GM10248 (cell line): Measurements from ENCODE around the gene ZNF792.
A peak's percentile ranks its signal among the peaks of the same experiment; 100 is the strongest.

Experiments used
- CTCF ChIA-PET: fragments of 300-600 bp; sonication (Branson Sonifier 250); formaldehyde crosslinking; extraction: SDS; loops from one replicate; lab custom pipeline; 2021; ENCODE audit warnings: antibody characterized with exemption; lab: Yijun Ruan, JAX
- POLR2A ChIA-PET: fragments of 350-650 bp; sonication (Branson Sonifier 250); formaldehyde crosslinking; extraction: SDS; loops from one replicate; lab custom pipeline; 2020; ENCODE audit warnings: antibody characterized with exemption; lab: Yijun Ruan, JAX
- DNase-seq: peaks from one replicate; pipeline ENCODE4 v3.0.0; 2012; ENCODE audit errors: extremely low spot score
- TF ChIP-seq, protein P1 (sequence below): IDR thresholded peaks from 2 replicates; pipeline ENCODE4 v1.5.1; 2012; ENCODE audit warnings: mild to moderate bottlenecking, low read depth; ENCODE audit errors: extremely low read depth, missing control alignments, control extremely low read depth

Gene ZNF792

GRCh38 chr19:34963573-34964406 lies at the start of gene ZNF792:
Gene ZNF792, minus strand, starts transcription at chr19:34964229. Its CDS starts 567 bp downstream, at chr19:34963662.
- ChIA-PET POLR2A (no interaction called here), CTCF (interaction anchor here (1.9 to 4.6 kb wide), 2 partner anchors 9 to 50 kb away, joined by 8 to 21 read pairs; no protein-coding TSS in a partner anchor)
- peak; percentile 84 for DNase-seq
- TF ChIP-seq, protein P1, sequence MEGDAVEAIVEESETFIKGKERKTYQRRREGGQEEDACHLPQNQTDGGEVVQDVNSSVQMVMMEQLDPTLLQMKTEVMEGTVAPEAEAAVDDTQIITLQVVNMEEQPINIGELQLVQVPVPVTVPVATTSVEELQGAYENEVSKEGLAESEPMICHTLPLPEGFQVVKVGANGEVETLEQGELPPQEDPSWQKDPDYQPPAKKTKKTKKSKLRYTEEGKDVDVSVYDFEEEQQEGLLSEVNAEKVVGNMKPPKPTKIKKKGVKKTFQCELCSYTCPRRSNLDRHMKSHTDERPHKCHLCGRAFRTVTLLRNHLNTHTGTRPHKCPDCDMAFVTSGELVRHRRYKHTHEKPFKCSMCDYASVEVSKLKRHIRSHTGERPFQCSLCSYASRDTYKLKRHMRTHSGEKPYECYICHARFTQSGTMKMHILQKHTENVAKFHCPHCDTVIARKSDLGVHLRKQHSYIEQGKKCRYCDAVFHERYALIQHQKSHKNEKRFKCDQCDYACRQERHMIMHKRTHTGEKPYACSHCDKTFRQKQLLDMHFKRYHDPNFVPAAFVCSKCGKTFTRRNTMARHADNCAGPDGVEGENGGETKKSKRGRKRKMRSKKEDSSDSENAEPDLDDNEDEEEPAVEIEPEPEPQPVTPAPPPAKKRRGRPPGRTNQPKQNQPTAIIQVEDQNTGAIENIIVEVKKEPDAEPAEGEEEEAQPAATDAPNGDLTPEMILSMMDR = no peak

DNA sequence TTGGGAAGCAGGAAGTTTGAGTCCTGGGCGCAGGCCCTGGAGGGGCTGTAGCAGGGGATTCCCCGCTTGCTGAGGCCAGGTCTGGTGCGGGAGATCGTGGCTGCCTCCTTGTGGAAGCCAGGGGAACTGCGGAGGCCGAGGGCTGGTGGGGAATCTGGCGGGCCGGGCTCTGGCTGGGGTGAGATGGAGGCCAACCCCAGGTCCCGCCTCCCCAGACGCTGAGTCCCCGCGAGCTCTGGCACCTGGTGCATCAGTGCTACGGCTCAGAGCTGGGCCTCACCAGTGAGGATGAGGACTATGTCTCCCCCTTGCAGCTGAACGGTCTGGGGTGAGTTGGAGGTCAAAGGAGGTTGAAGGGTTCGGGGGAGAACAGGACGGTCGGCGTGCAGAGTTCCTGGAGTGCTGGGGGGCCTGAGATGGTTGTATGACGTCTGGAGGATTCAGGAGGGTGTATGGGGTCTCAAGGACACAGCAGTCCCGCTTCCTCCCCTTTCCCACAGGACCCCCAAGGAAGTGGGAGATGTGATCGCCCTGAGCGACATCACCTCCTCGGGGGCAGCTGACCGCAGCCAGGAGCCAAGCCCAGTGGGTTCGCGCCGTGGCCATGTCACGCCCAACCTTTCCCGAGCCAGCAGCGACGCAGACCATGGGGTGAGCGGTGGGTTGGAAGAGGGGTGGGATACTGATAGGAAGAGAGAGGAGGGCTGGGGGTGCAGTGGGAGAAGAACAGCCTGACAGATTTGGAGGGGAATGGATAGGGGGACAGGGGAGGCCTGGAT lies 49.2 kb upstream of the ZNF792 start:
- ChIA-PET CTCF (interaction anchor here (0.7 to 10.2 kb wide), 14 partner anchors 9 to 374 kb away, joined by 3 to 120 read pairs (median 4); partner anchors contain the start of gene ZNF792), POLR2A (no interaction called here)
- peak; percentile 88 for DNase-seq
- TF ChIP-seq, protein P1 = peak; percentile 94

DNA sequence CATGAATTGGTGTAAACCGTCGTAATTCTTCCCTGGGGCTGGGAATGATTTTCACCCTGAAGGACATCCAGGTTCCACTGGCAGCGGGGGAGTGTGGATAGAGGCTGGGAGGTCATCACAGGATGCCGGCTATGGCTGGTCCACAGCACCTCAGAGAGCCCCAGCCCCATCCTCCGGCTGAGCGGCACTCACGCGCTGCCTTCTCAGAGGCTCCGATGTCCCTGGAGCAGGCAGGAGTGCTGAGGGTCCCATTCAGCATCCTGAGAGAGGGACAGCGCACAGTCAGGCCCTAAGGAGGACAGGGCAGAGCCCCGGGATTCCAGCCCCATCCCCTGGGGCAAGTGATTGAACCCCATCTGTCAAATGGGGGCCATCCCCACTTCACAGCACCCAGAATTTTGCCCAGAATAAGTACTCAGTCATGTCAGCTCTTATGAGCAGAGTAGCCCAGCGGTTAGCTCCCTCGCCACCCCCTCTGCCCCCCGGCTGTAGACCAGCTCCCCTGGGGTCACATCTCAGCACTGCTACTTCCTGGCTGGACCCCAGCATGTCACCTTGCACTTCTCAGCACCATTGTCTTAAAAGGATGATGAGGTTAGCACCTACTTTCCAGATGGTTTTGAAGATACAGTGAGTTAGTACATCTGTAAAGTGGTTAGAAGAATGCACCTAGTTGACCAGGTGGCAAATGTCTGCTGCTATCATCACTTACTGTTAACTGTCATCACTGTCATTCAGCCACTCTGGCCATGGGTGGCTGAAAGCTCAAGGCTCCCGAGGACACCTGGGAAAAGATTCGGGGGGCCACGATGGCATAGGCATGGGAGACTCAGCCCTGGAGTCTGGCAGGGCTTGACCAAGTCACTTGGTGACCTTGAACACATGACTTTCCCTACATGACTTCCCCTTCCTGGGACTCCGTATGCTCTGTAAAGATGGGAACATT lies 48.0 kb upstream of the ZNF792 start:
- POLR2A ChIA-PET = interaction anchor here (0.6 to 1.1 kb wide), 2 partner anchors 43 to 264 kb away, joined by 3 to 4 read pairs; no protein-coding TSS in a partner anchor

GRCh38 chr19:35011091-35011689 lies 47.2 kb upstream of the ZNF792 start:
- TF ChIP-seq, protein P1 = no peak
- ChIA-PET CTCF (interaction anchor here (1.1 to 10.2 kb wide), 5 partner anchors 14 to 44 kb away, joined by 3 to 120 read pairs (median 4); no protein-coding TSS in a partner anchor), POLR2A (interaction anchor here (1.1 kb wide), 1 partner anchor 44 kb away, joined by 3 read pairs; no protein-coding TSS in a partner anchor)
- DNase-seq = no peak

More for the DNA sequence above, 48.0 kb upstream of the ZNF792 start:
- DNase-seq = no peak
- CTCF ChIA-PET = interaction anchor here (1.1 to 10.2 kb wide), 10 partner anchors 9 to 372 kb away, joined by 3 to 120 read pairs (median 4); partner anchors contain the start of gene ZNF792
- TF ChIP-seq, protein P1 = no peak

DNA sequence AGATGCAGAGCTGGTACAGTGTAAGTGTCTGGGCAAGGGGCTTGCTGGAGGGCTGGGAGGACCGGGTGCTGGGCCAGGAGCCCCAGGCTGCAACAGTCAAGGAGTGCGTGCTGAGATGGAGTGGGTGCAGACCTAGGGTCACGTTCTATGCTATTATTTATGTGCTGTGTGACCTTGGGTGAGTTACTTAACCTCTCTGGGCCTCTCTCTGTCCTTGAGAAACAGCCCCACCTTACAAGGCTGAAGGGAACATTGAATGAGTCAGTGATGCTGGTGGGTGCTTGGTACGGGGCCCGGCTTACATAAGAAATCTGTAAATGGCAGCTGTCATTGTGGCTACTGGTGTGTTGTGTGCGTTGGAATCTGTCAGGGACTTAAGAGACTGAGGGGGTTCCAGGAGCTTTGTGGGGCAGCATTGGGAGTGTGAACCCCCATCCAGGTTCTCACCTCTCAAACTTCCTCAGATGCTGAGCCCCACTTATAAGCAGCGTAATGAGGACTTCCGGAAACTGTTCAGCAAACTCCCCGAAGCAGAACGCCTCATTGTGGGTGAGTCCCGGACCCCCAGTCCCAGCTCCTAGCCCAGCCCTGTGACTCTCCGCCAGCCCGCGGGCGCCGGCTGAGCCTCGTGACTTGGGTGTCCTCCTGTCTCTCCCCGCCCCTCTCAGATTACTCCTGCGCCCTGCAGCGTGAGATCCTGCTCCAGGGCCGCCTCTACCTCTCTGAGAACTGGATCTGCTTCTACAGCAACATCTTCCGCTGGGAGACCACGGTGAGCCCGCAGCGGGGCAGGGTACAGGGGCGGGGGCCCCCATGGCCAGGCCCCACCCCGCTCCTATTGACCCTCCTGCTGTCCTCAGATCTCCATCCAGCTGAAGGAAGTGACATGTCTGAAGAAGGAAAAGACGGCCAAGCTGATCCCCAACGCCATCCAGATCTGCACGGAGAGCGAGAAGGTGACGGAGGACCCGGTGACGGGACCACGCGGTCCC lies 45.7 kb upstream of the ZNF792 start:
- TF ChIP-seq, protein P1 = no peak
- ChIA-PET CTCF (interaction anchor here (1.6 to 10.2 kb wide), 2 partner anchors 9 to 35 kb away, joined by 6 to 120 read pairs; partner anchors contain the start of gene GRAMD1A), POLR2A (interaction anchor here (1.1 kb wide), 1 partner anchor 293 kb away, joined by 3 read pairs; no protein-coding TSS in a partner anchor)
- DNase-seq = no peak
